ENCODE results near the gene SPAG5.

SPAG5 gene

DNA sequence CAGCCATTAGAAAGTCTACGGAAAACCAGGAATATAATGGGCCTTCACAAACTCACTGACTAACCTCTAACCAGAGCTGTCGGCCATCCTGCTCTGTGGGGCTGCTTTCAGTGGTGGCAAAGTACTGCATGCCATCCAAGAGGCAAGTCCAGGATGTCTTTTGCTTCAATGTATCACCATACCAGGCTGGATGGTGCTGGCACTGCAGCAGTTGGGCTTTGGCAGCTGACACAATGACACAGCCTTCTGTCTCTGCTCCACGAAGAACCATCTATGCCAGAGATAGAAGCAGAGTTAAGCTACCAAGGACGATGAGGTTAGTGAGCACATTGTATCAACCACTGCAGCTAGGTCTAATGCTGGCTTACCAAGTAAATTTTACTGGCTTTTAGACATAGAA is 24.9 kb upstream of the SPAG5 start:
- H3K4me1 ChIP-seq = no peaks in the 10 kb centered on the region
- peaks cover 21% of the 10 kb centered on the region for H3K36me3 ChIP-seq
- no peak for DNase-seq
- no peaks in the 10 kb centered on the region for H3K27me3 ChIP-seq
- TF ChIP-seq, protein P1, sequence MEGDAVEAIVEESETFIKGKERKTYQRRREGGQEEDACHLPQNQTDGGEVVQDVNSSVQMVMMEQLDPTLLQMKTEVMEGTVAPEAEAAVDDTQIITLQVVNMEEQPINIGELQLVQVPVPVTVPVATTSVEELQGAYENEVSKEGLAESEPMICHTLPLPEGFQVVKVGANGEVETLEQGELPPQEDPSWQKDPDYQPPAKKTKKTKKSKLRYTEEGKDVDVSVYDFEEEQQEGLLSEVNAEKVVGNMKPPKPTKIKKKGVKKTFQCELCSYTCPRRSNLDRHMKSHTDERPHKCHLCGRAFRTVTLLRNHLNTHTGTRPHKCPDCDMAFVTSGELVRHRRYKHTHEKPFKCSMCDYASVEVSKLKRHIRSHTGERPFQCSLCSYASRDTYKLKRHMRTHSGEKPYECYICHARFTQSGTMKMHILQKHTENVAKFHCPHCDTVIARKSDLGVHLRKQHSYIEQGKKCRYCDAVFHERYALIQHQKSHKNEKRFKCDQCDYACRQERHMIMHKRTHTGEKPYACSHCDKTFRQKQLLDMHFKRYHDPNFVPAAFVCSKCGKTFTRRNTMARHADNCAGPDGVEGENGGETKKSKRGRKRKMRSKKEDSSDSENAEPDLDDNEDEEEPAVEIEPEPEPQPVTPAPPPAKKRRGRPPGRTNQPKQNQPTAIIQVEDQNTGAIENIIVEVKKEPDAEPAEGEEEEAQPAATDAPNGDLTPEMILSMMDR (IDR thresholded peaks at IDR 0.05; ENCODE audit: low read depth, low read length) = no peak
- no peaks in the 10 kb centered on the region for H3K9me3 ChIP-seq
- H3K4me3 ChIP-seq (ENCODE audit: low read depth, low read length) = no peak overlapping the region

DNA sequence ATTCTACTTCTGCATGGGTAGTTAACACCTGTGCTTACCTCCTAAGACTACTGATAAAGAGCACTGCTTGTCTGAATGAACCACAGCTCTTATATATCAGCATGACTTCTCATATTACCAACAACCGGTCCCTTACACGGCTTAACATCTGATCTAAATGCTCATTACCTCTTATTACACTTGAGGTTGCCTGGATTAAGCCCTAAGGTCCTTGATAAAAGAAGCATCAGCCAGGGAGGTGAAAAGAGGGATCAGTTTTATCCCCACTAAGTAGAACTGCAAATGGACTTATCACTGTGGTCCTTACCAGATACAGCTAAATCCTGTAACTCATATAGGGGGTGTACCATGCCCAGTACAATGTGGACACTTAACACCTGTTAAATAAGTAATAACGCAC is 23.4 kb upstream of the SPAG5 start:
- Histone ChIP-seq H3K4me1 (no peaks in the 10 kb centered on the region), H3K4me3 (ENCODE audit: low read depth, low read length) (no peak overlapping the region), H3K27me3 (no peaks in the 10 kb centered on the region), H3K36me3 (peaks cover 25% of the 10 kb centered on the region; the same call in 1 of the 2 replicates), H3K9me3 (no peaks in the 10 kb centered on the region)
- TF ChIP-seq, protein P1 (IDR thresholded peaks at IDR 0.05; ENCODE audit: low read depth, low read length) = no peak
- no peak for DNase-seq

- Histone ChIP-seq H3K36me3 (peaks cover 35% of the 10 kb centered on the region), H3K27me3 (no peaks in the 10 kb centered on the region), H3K9me3 (no peaks in the 10 kb centered on the region), H3K4me3 (ENCODE audit: low read depth, low read length) (no peak overlapping the region), H3K4me1 (no peaks in the 10 kb centered on the region)
- TF ChIP-seq, protein P1 (IDR thresholded peaks at IDR 0.05; ENCODE audit: low read depth, low read length) = no peak
- DNase-seq = no peak
These were observed 21.2 kb upstream of the SPAG5 start for GRCh38 chr17:28620010-28620409.

- Histone ChIP-seq H3K9me3 (no peaks in the 10 kb centered on the region), H3K36me3 (peaks cover 28% of the 10 kb centered on the region), H3K27me3 (no peaks in the 10 kb centered on the region), H3K4me1 (no peaks in the 10 kb centered on the region), H3K4me3 (ENCODE audit: low read depth, low read length) (no peak overlapping the region)
- TF ChIP-seq, protein P1 (IDR thresholded peaks at IDR 0.05; ENCODE audit: low read depth, low read length) = no peak
- DNase-seq = no peak
These were observed 19.6 kb upstream of the SPAG5 start for GRCh38 chr17:28618464-28618863.

DNA sequence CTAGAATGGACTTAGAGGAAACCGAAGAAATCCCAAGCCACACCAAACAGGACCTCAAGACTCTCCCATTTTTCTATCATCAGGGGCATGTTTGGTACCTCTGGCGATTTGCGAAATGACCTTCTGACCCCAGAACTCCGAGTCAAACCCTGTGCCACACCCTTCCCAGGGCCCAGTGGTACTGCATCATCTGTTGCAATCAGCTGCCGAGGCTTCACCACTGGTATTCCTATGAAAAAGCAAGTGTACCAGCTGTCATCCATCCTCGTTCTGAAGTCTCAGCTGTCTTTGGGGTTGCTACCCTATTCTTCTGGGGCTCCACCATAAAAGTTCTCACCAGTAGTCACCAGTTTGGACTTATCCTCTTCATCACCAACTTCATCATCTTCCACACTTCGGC is 17.5 kb upstream of the SPAG5 start:
- TF ChIP-seq, protein P1 (IDR thresholded peaks at IDR 0.05; ENCODE audit: low read depth, low read length) = no peak
- DNase-seq = no peak
- H3K36me3 ChIP-seq = peaks cover 20% of the 10 kb centered on the region
- no peaks in the 10 kb centered on the region for H3K4me1 ChIP-seq
- no peaks in the 10 kb centered on the region for H3K9me3 ChIP-seq
- H3K27me3 ChIP-seq = no peaks in the 10 kb centered on the region
- no peak overlapping the region for H3K4me3 ChIP-seq (ENCODE audit: low read depth, low read length)

- TF ChIP-seq, protein P1 (IDR thresholded peaks at IDR 0.05; ENCODE audit: low read depth, low read length) = no peak
- no peaks in the 10 kb centered on the region for H3K27me3 ChIP-seq
- no peaks in the 10 kb centered on the region for H3K4me1 ChIP-seq
- H3K9me3 ChIP-seq = no peaks in the 10 kb centered on the region
- H3K4me3 ChIP-seq (ENCODE audit: low read depth, low read length) = no peak overlapping the region
- DNase-seq = no peak
- H3K36me3 ChIP-seq = peaks cover 17% of the 10 kb centered on the region
These were observed 16.6 kb upstream of the SPAG5 start for GRCh38 chr17:28615260-28615940.
